Hematopoietic multipotent progenitor cell treated with erythropoietin and hydrocortisone succinate and interleukin-3 and kit ligand, for 15 days (in vitro differentiated cells): ENCODE results near the gene DNAH1.

Experiments
- DNase-seq: peaks from one replicate; pipeline ENCODE4 v3.0.0-alpha.2; 2015; ENCODE audit warnings: low spot score

Gene DNAH1

GRCh38 chr3:52358362-52358940 lies 42.3 kb downstream of the DNAH1 start:
- no peak for DNase-seq

DNA sequence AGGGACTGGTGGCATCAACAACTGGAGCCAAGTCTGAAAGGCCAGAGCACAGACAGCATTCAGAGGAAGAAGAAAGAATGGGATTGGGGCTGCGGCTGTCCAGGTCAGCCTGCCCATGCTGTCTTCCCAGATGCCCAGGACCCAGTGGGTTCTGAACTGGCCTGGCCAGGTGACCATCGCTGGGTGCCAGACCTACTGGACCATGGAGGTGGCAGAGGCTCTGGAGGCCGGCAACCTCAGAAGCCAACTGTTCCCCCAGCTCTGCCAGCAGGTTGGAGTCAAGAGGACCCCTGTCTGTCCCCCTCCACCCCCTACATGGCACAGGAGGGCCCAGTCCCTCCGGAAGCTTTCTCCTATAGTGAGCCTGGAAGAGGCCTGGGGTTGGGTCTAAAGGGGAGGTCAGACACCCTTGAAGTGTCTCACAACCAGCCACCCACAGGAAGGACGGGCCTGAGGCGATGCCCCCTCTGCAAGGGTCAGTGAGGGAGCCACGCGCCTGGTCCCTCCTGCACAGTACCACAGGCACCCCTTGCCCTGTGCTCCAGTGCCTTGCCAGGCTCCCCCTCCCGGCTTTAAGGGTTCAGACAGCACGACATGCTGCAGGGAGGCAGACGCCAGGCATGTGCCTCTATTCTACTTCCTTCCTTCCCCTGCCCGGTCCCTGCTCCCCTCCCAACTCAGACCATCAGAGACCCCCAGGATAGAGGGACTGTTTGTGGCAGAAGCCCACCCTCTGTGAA lies 43.2 kb downstream of the DNAH1 start:
- no peak for DNase-seq

- no peak for DNase-seq
These were observed 44.9 kb downstream of the DNAH1 start for GRCh38 chr3:52361011-52361410.

GRCh38 chr3:52361454-52361853 lies 45.3 kb downstream of the DNAH1 start:
- no peak for DNase-seq

- DNase-seq: no peak
These were observed 45.8 kb downstream of the DNAH1 start for GRCh38 chr3:52361898-52362297.

GRCh38 chr3:52364322-52365035 lies 48.4 kb downstream of the DNAH1 start:
- no peak for DNase-seq

- no peak for DNase-seq
These were observed 50.4 kb downstream of the DNAH1 start for GRCh38 chr3:52366527-52366926.

GRCh38 chr3:52367891-52368880 lies 52.1 kb downstream of the DNAH1 start:
- no peak for DNase-seq

- DNase-seq: no peak
These were observed 54.4 kb downstream of the DNAH1 start for GRCh38 chr3:52370531-52370930.

GRCh38 chr3:52372822-52373504 lies 56.8 kb downstream of the DNAH1 start:
- DNase-seq: no peak

GRCh38 chr3:52373676-52374075 lies 57.6 kb downstream of the DNAH1 start:
- no peak for DNase-seq

- no peak for DNase-seq
These were observed 58.1 kb downstream of the DNAH1 start for GRCh38 chr3:52374173-52374572.

- no peak for DNase-seq
These were observed 63.5 kb downstream of the DNAH1 start for GRCh38 chr3:52379610-52380009.

- DNase-seq: no peak
These were observed 63.9 kb downstream of the DNAH1 start for GRCh38 chr3:52380023-52380422.

DNA sequence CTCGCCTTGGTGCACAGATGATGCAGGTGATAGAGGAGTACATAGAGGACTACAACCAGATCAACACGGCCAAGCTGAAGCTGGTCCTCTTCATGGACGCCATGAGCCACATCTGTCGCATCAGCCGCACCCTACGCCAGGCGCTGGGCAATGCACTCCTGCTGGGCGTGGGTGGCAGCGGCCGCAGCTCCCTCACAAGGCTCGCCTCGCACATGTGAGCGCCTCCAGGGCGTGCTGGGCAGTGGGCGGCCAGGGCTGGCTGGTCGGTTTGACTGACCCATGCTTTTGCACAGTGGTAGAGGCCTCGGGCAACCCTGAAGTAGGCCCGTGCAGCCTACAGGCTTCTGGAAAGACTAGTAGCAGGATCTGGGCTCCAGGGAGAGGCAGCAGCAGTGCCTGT lies 65.5 kb downstream of the DNAH1 start:
- DNase-seq: no peak

- DNase-seq: no peak
These were observed 67.3 kb downstream of the DNAH1 start for GRCh38 chr3:52383446-52383845.

DNA sequence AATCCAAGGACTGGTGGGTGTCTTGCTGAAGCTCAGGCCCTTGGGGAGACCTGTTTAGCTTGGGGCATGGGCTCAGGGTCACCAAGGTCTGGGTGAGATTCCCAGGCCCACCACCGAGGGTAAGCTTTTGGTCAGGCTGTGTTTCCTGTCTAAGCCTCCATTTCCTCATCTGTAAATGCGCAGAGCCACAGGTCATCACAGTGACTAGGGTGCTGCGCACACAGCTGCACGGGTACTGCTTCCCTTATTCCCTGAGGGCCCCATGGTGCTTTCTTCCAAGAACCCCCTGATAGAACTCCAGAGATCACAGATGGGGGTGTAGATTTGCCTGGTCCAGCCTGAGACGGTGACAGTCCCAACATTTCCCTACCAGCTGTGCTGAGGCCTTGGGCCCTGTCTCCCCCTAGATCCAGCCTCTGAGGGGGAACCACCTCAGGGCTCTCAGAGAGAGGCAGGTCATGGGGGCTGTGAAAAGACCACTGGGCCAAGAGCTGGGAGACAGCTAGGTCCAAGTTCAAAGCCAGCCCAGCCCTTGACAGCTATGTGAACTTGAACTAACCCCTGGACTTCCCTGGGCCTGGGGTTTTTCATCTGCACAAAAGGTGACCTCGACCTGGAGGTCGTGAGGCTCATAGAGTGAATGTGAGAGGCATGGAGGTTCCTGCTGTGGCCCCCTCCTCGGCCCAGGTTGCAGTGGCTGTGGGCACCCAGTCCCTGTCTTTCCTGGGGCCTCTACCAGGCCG lies 68.1 kb downstream of the DNAH1 start:
- no peak for DNase-seq

DNA sequence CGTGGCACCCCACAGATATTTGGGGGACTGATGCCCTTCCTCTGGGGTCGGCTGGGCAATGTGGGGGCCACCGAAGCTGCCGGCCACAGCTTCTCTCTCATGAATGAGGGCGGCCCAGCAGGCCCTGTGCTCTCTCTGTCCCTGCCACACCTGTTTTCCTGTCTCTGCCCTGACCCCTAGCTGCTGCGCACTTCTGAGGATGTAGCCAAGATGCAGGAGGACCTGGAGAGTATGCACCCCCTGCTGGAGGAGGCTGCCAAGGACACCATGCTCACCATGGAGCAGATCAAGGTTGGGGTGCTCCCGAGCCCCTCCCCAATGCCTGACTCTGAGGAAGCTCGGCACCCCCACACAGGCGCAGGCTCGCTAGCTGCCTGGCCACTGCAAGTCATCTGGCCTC lies 69.0 kb downstream of the DNAH1 start:
- DNase-seq: peak; percentile 41

- DNase-seq: no peak
These were observed 71.4 kb downstream of the DNAH1 start for GRCh38 chr3:52387481-52387880.

- no peak for DNase-seq
These were observed 72.3 kb downstream of the DNAH1 start for GRCh38 chr3:52388348-52388821.

- DNase-seq: no peak
These were observed 72.8 kb downstream of the DNAH1 start for GRCh38 chr3:52388933-52389332.
